HG03095 (cell line): ENCODE results near the gene TMEM45B.
"Not testable (repeated sequence)": the region's sequence is repeated elsewhere in the genome, so short reads cannot be mapped to it uniquely, and the experiment has no call there.

ENCODE experiments used
- ATAC-seq: cut with Tn5 transposase; IDR thresholded peaks from one replicate; pipeline ENCODE4 v1.9.1; 2021; ENCODE audit warnings: moderate library complexity; ENCODE audit not compliant: unreplicated experiment

TMEM45B gene

GRCh38 chr11:129815596-129816461 is at the start of gene TMEM45B:
Gene TMEM45B (plus strand): TSS chr11:129815848. CDS start chr11:129852483, 36,635 bp downstream.
- ATAC-seq, result no peak

DNA sequence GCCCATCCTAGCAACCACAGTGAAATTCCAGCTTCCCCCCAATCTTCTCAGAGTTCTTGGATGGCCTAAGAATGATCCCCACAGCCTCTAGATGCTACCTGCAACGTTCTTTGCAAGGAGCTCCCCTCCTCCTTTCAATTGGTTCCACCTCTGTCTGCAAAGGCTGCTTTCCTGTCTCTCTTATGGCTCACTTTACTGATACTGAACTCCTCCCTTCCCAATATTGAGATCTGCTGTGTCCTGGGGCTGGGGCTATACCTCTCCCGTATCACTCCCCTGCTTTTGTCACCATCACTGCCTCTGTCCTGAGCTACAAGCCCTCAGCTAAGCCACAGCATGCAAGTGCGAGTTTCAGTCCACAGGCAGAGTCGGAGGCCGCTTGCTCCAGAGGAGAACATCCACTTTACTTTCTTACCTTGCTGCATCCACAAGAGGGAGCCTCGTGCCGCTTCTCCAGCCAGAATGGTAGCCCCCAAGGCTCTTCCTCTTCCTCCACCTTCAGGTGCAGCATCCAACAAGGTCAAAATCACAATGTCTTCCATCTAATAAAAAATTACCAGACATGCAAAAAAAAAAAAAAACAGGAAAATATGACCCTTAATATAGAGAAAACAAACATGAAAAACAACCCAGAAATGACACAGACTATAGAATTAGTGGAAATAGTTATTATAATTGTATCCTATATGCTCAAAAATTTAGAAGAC is 48.6 kb upstream of the TMEM45B start:
- no peak for ATAC-seq

DNA sequence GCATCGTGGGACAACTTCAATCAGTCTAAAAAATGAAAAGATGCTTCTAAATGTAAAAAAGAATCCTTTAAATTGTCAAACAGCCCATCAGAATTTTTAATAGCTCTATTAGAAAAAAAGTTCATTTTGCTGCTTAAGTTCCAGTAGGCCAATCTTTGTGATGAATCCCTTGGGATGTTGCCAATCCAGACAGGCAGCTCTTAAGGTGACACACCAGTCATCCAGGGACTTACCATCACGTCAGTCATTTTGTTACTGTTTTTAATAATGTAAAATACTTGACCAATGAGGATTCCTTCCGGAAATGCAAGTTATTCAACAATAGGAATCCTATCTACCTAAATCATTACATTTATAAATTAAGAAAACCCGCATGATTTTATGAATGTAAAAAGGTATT is 47.8 kb upstream of the TMEM45B start:
- ATAC-seq, result no peak

DNA sequence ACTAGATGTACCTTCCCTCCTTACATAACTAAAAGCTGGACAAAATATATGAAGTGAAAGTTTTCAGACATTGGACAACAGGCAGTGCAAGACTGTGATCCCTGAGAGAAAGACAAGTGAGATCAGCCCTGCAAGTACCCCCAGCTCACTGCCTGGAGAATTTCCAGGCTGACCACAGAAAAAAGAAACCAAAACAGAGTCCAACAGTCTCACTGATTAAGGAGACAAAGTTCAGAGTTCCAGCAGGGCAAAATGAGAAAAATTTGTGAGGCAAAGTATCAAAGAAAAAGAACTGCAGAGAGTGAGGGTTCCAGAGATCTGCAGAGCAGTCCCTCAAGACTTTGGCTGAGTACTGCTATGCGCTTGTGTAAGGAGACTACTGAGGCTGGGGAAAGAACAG is 47.3 kb upstream of the TMEM45B start:
- no peak for ATAC-seq

GRCh38 chr11:129769059-129769458 is 46.6 kb upstream of the TMEM45B start:
- ATAC-seq, result no peak

DNA sequence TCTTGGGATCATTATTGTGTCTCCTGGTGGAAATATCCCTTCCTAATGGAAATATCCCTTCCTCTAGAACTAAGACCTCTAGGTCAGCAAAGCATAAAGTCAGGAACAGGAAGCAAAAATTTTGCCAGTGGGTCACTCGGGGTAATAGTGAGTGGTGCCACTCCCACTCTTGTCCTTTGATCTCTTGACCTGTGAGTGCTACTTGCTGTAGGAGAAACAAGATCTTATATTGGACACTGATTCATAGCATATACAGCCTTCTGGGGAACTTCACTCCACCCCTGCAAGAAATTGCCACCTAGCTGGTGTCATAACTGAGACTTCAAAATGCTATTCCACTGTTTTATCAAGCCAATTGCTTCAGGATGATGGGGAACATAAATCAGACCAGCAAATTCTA is 44.7 kb upstream of the TMEM45B start:
- no peak for ATAC-seq

- ATAC-seq, result not testable (repeated sequence)
Measured at GRCh38 chr11:129771456-129771855, 44.2 kb upstream of the TMEM45B start.

DNA sequence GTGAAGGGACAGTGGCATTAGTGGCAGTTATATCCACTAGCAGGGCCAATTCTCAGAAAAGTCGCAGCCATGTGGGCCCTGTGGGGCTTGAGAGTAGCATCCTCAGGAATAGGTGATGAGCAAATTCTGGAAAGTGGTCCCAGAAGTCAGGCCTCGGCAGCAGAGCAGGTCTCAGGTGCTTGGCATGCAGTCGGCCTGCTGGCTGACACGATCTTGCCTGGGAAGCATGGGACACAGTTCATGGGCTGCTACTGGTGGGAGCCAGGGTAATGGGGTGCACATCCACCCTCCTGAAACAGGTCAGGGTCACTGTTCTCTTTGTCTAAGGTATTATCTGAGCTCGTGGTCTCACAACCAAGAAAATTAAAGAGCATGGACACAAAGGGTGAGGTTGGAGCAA is 36.8 kb upstream of the TMEM45B start:
- ATAC-seq, result no peak

DNA sequence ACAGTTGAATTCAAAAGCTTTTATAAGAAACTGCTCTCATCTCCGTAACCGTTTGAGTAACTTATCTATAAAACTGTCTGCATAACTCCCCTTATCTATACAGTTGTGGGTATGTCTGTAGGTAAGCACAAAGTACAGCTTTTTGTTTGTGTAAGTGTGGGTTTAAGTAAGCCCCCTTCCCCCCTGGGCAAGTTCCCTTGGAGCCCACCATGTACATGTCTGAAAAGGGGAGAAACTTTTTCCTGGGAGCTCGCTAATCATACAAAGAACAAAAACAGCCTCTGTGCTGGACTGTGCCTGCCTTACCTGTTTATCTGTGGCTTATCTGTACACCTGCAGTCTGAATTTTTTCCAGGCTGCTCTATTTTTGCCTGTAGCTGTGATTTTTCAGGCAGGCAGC is 36.3 kb upstream of the TMEM45B start:
- ATAC-seq, result no peak

- ATAC-seq, result no peak
Measured at GRCh38 chr11:129785383-129786111, 30.1 kb upstream of the TMEM45B start.

- ATAC-seq, result not testable (repeated sequence)
Measured at GRCh38 chr11:129786112-129786416, 29.6 kb upstream of the TMEM45B start.

DNA sequence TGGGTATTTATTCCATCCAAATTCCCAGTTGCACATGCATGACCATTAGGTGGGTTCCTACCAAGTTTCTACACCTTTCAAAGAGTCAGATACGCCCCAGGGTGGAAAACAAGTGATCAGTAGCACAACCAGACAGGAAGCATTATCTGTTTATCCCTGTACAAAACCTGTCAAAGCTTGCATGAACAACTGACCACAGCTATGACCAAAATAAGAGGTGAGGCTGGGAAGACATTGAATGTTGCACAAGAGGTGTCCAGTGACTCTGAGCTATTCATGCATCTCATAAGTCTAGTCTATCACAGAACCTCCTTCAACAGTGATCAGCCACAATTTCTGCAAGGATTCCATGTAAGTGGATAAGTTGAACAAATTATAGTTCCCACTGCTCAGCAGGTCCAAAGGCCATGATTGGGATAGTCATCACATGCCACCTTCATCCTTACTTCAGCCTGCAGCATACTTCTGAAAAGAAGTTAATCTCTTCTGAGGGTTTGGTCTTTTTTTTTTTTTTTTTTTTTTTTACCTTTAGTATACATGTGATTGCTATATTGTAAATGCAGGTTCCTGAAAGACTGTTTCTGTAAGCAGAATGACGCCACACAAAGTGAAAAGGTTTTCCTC is 28.0 kb upstream of the TMEM45B start:
- ATAC-seq, result no peak

GRCh38 chr11:129788278-129788677 is 27.4 kb upstream of the TMEM45B start:
- ATAC-seq, result no peak

DNA sequence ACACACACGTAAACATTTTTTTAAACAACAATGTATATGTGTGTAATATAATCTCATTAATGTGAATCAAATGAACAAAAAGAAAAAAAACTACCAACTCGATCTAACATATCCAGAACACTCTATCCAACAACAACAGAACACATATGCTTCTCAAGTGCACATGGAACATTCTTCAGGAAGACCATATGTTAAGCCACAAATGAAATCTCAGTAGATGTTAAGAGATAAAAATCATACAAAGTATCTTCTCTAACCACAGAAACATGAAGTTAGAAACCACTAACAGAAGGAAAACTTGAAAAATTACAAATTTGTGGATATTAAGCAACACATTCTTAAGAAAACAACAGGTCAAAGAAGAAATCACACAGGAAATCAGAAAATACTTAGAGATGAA is 25.5 kb upstream of the TMEM45B start:
- ATAC-seq, result no peak

DNA sequence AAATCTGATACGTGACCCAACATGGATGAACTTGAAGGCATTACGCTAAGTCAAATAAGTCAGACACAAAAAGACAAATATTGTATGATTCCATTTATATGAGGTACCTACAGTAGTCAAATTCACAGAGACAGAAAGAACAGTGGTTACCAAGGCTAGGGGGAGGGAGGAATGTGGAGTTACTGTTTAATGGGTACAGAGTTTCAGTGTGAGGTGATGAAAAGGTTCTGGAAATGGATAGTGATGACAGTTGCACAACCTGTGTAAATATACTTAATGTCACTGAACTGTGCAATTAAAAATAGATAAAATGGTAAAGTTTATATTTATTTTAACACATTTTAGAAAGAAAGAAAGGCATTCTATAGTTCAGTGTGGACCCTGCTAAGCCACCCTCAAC is 24.1 kb upstream of the TMEM45B start:
- ATAC-seq, result no peak

GRCh38 chr11:129792663-129793062 is 23.0 kb upstream of the TMEM45B start:
- no peak for ATAC-seq

- ATAC-seq, result no peak
Measured at GRCh38 chr11:129795089-129795488, 20.6 kb upstream of the TMEM45B start.

DNA sequence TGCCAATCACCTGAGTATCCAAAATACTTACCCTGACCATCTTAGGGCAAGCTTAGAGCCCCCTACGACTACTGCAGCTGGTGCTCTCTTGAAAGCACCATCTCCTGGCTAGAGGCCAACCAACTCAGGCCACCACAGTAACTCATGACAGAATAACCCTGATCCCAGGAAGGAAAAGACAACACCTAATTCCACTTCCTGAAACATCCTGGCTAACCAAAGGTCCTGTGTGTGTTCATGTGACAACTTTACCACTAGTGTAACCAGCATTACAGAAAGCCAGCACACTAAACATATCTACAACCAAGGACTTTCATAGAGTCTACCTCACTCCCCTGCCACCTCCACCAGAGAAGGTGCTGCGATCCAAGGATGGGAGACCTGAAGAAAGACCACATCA is 17.4 kb upstream of the TMEM45B start:
- no peak for ATAC-seq

GRCh38 chr11:129800162-129800561 is 15.5 kb upstream of the TMEM45B start:
- not testable (repeated sequence) for ATAC-seq

DNA sequence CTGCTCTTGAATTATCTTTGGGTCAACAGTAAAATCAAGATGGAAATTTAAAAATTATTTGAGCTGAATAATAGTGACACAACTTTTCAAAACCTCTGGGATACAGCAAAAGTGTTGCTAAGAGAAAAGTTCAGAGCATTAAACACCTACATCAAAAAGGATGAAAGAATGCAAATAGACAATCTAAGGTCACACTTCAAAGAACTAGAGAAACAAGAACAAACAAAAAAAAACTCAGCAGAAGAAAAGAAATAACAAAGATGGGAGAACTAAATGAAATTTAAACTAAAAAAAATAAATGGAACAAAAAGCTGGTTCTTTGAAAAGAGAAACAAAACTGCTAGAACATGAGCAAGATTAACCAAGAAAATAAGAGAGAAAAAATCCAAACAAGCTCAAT is 15.0 kb upstream of the TMEM45B start:
- no peak for ATAC-seq

DNA sequence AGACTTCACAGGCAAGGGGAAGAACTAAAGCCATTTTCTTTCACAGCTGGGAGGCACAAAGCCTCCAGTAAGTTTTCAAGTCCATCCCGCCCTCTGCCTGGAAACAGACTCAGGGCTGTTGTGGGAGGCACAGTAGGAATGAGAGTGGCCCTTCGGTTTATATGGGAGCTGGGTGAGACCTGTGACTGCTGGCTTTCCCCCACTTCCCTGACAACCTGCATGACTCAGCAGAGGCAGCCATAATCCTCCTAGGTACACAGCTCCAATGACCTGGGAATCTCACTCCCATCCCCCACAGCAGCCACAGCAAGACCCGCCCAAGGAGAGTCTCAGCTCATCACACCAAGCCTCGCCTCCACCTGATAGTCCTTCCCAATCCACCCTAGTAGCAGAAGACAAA is 12.1 kb upstream of the TMEM45B start:
- ATAC-seq, result no peak
